Tibial nerve (tissue), 4 donors: ENCODE data around the gene NFE2L1. TPM values are rescaled to one million over a fixed set of nuclear protein-coding genes. Genes with fewer than 3 reads are reported as not detected.

ENCODE experiments used
- DNase-seq, 2 donors: peaks; one replicate each; pipeline ENCODE4 v3.0.0-alpha.2; 2019; ENCODE audit warnings: low spot score in 2 of 2
- H3K27ac ChIP-seq, 4 donors: fragments of 200-600 bp; sonication (generic) in 3 of 4; one replicate each; pipeline ENCODE4 v1.5.1; 2017 to 2019; ENCODE audit warnings: mild to moderate bottlenecking in 1 of 4
- H3K27me3 ChIP-seq, 2 donors: fragments of 200-600 bp; sonication (generic) in 1 of 2; one replicate each; pipeline versions ENCODE4 v1.5.1 to v1.6.0; 2017 to 2019
- H3K36me3 ChIP-seq, 3 donors: fragments of 200-600 bp; sonication (generic); one replicate each; pipeline ENCODE4 v1.5.1; 2018 to 2019
- H3K4me1 ChIP-seq, 4 donors: fragments of 200-600 bp; sonication (generic) in 3 of 4; one replicate each; pipeline ENCODE4 v1.5.1; 2017 to 2019
- H3K4me3 ChIP-seq, 4 donors: fragments of 200-600 bp; sonication (generic) in 3 of 4; one replicate each; pipeline ENCODE4 v1.5.1; 2017 to 2019; ENCODE audit warnings: mild to moderate bottlenecking in 1 of 4, moderate library complexity in 1 of 4
- H3K9me3 ChIP-seq, 4 donors: fragments of 200-600 bp; sonication (generic) in 3 of 4; one replicate each; pipeline ENCODE4 v1.5.1; 2017 to 2019
- CTCF ChIP-seq, 5 experiments: fragments of 200-600 bp in 3 of 5; fragments of 450-650 bp in 2 of 5; sonication (generic) in 3 of 5; IDR thresholded peaks; one replicate each; pipeline ENCODE4 v1.5.1; 2016 to 2019; ENCODE audit warnings: antibody characterized with exemption in 5 of 5, mild to moderate bottlenecking in 3 of 5, moderate library complexity in 2 of 5
- EP300 ChIP-seq, 2 donors: sonication (generic); formaldehyde crosslinking; IDR thresholded peaks; one replicate each; pipeline ENCODE4 v1.6.1; 2017; ENCODE audit warnings: antibody characterized with exemption in 2 of 2, mild to moderate bottlenecking in 1 of 2
- POLR2A ChIP-seq, 2 donors: fragments of 450-650 bp; IDR thresholded peaks; one replicate each; pipeline ENCODE4 v1.6.1; 2017; ENCODE audit warnings: antibody characterized with exemption in 2 of 2, mild to moderate bottlenecking in 2 of 2, moderate library complexity in 2 of 2
- WGBS, 2 donors: methylation state at CpG; one replicate each; pipeline ENCODE4 v1.1.5; 2018; 5-methylcytosine and 5-hydroxymethylcytosine counted together
- total RNA-seq, 4 donors: library from RNA; depleted of rRNA; stranded (reverse); fragments of >200 nt; gene quantifications; one replicate each; pipeline ENCODE4 v1.1.0, GENCODE V29; 2016

The NFE2L1 gene
- total RNA-seq, 4 donors from 2014 or later, result 216 to 327 (median 255) TPM

DNA sequence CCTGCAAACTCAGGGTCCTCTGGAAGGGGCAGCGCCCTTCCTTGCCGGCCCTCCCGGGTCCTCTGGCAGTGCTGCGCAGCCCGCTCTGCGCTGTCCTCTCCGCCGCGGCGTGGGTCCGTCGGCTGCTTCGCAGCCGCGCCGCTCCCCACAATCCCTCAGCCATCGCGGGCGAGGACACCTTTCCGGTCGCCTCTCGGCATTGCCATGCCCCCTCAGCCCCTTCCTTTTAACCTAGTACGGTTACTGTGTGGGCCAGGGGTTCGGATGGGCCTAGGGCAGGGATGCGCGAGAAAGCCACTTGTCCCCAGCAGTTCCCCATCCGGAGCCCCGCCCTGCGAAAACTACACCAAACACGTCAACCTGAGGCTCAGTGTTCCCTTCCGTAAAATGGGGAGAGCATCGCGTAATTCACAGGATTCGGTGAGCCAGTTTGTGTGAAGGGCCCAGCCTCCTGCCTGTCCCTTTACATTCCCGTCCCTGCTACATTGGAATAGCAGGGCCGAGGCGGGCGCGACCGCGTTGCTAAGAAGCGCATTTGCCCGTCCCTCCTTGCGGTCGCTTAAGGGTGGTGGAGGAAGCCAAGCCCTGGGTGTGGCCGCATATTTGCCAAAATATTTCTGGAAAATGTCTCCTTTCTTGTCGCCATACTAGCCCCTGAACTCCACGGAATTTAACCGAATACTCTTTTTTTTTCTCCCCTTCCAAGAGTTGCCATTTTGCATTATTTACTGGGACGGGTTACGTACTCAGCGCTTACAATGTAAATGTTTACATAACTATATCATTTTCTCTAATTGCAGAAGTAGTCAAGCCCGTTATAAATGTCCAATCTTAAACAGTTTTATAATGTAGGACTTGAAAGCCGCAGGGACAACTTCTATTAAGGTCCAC is 23.8 kb upstream of the NFE2L1 start:
- no peaks in the 10 kb centered on the region for H3K9me3 ChIP-seq
- WGBS, 2 donors, result 1 to 2% methylated on average over 35 to 51 of the region's 54 CpGs
- peak overlapping the region; percentile 38 to 58 (median 56) for H3K4me3 ChIP-seq
- peak in 1 of 2 donors; percentile 33 for DNase-seq
- H3K27me3 ChIP-seq, result no peaks in the 10 kb centered on the region
- no peak for TF ChIP-seq POLR2A (IDR thresholded peaks at IDR 0.05)
- no peak for TF ChIP-seq CTCF (IDR thresholded peaks at IDR 0.05)
- no peak for TF ChIP-seq EP300 (IDR thresholded peaks at IDR 0.05)
- H3K36me3 ChIP-seq, result no peaks in the 10 kb centered on the region
- H3K27ac ChIP-seq, result peak overlapping the region; percentile 78 to 95 (median 92)
- H3K4me1 ChIP-seq, result peaks cover 7 to 46% (median 34%) of the 10 kb centered on the region in 4 donors

DNA sequence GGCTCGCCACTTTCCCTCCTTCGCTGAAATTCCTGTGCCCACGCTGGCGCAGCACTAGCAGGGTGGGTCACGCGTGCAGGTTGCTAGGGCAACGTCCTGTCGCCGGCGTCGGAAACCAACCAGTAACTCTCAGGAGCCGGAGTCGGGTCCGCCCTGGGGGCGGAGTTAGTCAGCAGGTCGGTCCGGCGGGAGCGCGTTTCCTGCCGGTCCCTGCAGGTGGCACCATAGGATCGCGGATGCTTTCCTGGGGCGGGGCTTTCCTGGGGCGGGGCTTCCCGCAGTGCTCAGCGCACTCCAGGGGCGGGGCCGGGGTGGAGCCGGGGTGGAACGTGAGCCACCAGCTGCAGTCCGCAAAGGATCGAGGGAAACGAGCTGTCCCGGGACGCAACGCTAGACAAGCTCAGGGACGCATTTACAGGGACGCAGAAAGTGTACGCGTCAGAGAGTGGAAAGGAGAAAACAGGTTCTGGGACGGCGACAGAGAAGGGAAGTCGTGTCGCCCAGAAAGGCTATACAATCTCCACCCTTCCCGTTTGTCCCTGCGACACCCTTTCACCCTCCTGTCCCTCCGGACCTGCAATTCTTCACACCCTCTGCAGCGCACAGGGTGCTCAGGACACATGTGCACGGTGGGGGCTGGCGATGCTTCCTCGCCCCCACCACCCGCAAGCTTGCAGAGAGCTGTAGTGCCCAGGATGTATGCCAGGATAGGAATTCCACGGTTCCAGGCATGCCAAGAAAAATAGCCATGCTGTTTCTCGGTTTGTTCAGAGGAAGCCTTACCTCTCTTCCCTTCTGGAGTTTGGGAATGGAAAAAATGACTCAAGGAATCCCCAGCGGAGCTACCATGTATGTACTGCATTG is 22.9 kb upstream of the NFE2L1 start:
- Histone ChIP-seq H3K4me3 (peak overlapping the region; percentile 38 to 58 (median 56)), H3K27ac (peak overlapping the region; percentile 78 to 95 (median 92)), H3K9me3 (no peaks in the 10 kb centered on the region), H3K36me3 (no peaks in the 10 kb centered on the region), H3K4me1 (peaks cover 7 to 47% (median 34%) of the 10 kb centered on the region in 4 donors), H3K27me3 (no peaks in the 10 kb centered on the region)
- 1% methylated on average over 45 to 53 of the region's 56 CpGs for WGBS, 2 donors
- DNase-seq, result peak; percentile 95 to 97
- TF ChIP-seq POLR2A (IDR thresholded peaks at IDR 0.05) (peak in 1 of 2 donors; percentile 55), CTCF (IDR thresholded peaks at IDR 0.05) (peak; percentile 87 to 98 (median 91)), EP300 (IDR thresholded peaks at IDR 0.05) (peak in 1 of 2 donors; percentile 84)

GRCh38 chr17:48025904-48026501 is 22.2 kb upstream of the NFE2L1 start:
- no peaks in the 10 kb centered on the region for H3K27me3 ChIP-seq
- TF ChIP-seq EP300 (IDR thresholded peaks at IDR 0.05) (no peak), CTCF (IDR thresholded peaks at IDR 0.05) (no peak), POLR2A (IDR thresholded peaks at IDR 0.05) (no peak)
- H3K4me3 ChIP-seq, result peak overlapping the region; percentile 22 to 57 (median 43)
- no peaks in the 10 kb centered on the region for H3K9me3 ChIP-seq
- peak overlapping the region; percentile 66 to 93 (median 80) for H3K27ac ChIP-seq
- DNase-seq, result no peak
- H3K36me3 ChIP-seq, result no peaks in the 10 kb centered on the region
- 15 to 33% methylated on average over 8 of the region's 8 CpGs for WGBS, 2 donors
- peaks cover 7 to 54% (median 34%) of the 10 kb centered on the region in 4 donors for H3K4me1 ChIP-seq

DNA sequence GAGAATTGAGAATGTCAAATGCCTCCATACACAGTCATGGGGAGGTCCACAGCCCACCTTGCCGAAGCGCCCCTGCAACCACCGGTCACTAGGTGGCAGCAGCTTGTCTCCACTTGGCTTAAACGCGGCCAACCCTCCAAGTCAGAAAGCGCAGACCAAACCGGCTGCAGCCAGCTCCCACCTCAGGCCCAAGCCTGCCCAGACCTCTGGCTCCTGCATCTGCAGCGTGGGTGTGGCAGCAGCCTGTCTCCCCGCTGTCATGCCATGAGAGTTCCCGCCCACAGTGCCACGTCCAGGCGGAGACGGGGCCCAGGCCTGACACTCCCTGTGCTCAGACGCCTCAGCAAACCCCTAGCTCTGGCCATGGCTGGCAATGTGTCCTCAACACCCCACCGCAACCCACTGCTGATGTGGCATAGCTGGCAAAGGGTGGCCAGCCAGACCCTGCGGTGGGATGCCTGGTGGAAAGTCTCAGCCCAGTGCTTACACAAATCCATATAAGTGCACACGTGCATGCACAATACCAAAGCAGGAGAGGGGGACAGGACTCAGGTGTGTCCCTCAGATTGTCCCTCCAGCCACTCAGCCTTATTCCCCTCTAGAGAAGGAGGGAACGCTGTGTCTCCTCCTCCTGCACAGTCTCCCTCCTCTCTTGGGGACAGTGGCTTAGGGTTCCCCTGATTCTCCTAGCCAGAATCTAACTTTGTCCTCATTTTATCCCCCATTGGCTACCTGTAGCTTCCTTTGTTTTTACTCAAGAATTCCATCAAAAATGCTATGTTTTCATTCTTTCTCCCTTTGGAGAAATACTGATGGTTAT is 21.4 kb upstream of the NFE2L1 start:
- Histone ChIP-seq H3K27ac (peak overlapping the region; percentile 52 to 93 (median 74)), H3K4me1 (peaks cover 7 to 54% (median 34%) of the 10 kb centered on the region in 4 donors), H3K9me3 (no peaks in the 10 kb centered on the region), H3K36me3 (peaks cover 0 to 3% (median 0%) of the 10 kb centered on the region in 3 donors), H3K27me3 (no peaks in the 10 kb centered on the region), H3K4me3 (no peak overlapping the region)
- TF ChIP-seq POLR2A (IDR thresholded peaks at IDR 0.05) (peak in 1 of 2 donors; percentile 21), EP300 (IDR thresholded peaks at IDR 0.05) (peak in 1 of 2 donors; percentile 69), CTCF (IDR thresholded peaks at IDR 0.05) (peak; percentile 86 to 96 (median 94))
- 12 to 14% methylated on average over 10 to 17 of the region's 18 CpGs for WGBS, 2 donors
- peak; percentile 78 to 83 for DNase-seq
